HepG2 (cell line): Measurements from ENCODE around the gene TUT1. TPM values are rescaled to one million over a fixed set of nuclear protein-coding genes. Genes with fewer than 3 reads are reported as not detected.

Experiments
- BRD4 ChIP-seq: sonication (generic); formaldehyde crosslinking; IDR thresholded peaks from 2 replicates; pipeline ENCODE4 v1.4.0; 2020; ENCODE audit warnings: missing genetic modification reagents
- ELF1 ChIP-seq: sonication (generic); formaldehyde crosslinking; IDR thresholded peaks from 2 replicates; pipeline ENCODE4 v1.4.0; 2020; ENCODE audit warnings: missing genetic modification reagents
- GABPA ChIP-seq, 2 experiments: IDR thresholded peaks; 2 replicates each; pipeline ENCODE4 v1.6.1; 2011 to 2016; ENCODE audit warnings: low read depth in 2 of 2, low read length in 1 of 2, missing biosample characterization in 1 of 2, missing genetic modification characterization in 1 of 2
- GATAD1 ChIP-seq: IDR thresholded peaks from 2 replicates; pipeline ENCODE4 v1.6.1; 2016; ENCODE audit warnings: missing genetic modification reagents, missing compliant biosample characterization
- GPN1 ChIP-seq: sonication (generic); formaldehyde crosslinking; IDR thresholded peaks from 2 replicates; pipeline ENCODE4 v1.5.1; 2020; ENCODE audit warnings: missing genetic modification reagents, borderline replicate concordance
- ISL2 ChIP-seq: sonication (generic); formaldehyde crosslinking; IDR thresholded peaks from 2 replicates; pipeline ENCODE4 v1.5.0; 2020; ENCODE audit warnings: missing genetic modification reagents
- MIER2 ChIP-seq: IDR thresholded peaks from 2 replicates; pipeline ENCODE4 v1.6.1; 2016; ENCODE audit warnings: missing biosample characterization, missing genetic modification reagents
- NONO ChIP-seq, 2 experiments: fragments of 450-650 bp in 1 of 2; sonication (generic) in 1 of 2; formaldehyde crosslinking in 1 of 2; IDR thresholded peaks in 1 of 2; conservative IDR thresholded peaks in 1 of 2; 2 replicates each; pipeline versions ENCODE4 v1.6.1 to v1.8.0; 2017 to 2022; ENCODE audit warnings: mild to moderate bottlenecking in 1 of 2, missing genetic modification reagents in 1 of 2, moderate library complexity in 1 of 2
- SIX1 ChIP-seq: sonication (generic); formaldehyde crosslinking; IDR thresholded peaks from 2 replicates; pipeline ENCODE4 v1.4.0; 2020; ENCODE audit warnings: missing genetic modification reagents, borderline replicate concordance
- YEATS2 ChIP-seq: sonication (generic); formaldehyde crosslinking; IDR thresholded peaks from 2 replicates; pipeline ENCODE4 v1.4.0; 2020; ENCODE audit warnings: missing genetic modification reagents, borderline replicate concordance
- ZBTB10 ChIP-seq: sonication (generic); formaldehyde crosslinking; IDR thresholded peaks from 2 replicates; pipeline ENCODE4 v1.4.0; 2020; ENCODE audit warnings: missing genetic modification reagents, borderline replicate concordance
- ZBTB40 ChIP-seq, 2 experiments: fragments of 450-650 bp in 1 of 2; sonication (generic) in 1 of 2; formaldehyde crosslinking in 1 of 2; IDR thresholded peaks; 2 replicates each; pipeline versions ENCODE4 v1.6.1 to v1.8.0; 2016 to 2022; ENCODE audit warnings: antibody characterized with exemption in 1 of 2, mild to moderate bottlenecking in 1 of 2, missing genetic modification reagents in 1 of 2
- ZBTB8A ChIP-seq: sonication (generic); formaldehyde crosslinking; IDR thresholded peaks from 2 replicates; pipeline ENCODE4 v1.4.0; 2020; ENCODE audit warnings: mild to moderate bottlenecking, low read depth, missing genetic modification reagents, borderline replicate concordance
- polyA plus RNA-seq, 8 experiments: library from polyadenylated mRNA; depleted of rRNA in 3 of 8; stranded (reverse) in 7 of 8; unstranded in 1 of 8; fragments of >200 nt; fragmentation: Illumina TruSeq in 4 of 8; extraction: Trizol in 4 of 8; gene quantifications; 2 replicates each; pipeline versions ENCODE4 v1.2.1 to v1.2.3, GENCODE V29; 2011 to 2016; ENCODE audit warnings: low read depth in 4 of 8, missing spikeins in 1 of 8, mixed read lengths in 1 of 8; ENCODE audit not compliant: insufficient read depth in 1 of 8
- total RNA-seq, 5 experiments: library from RNA; depleted of rRNA; stranded (reverse); fragments of >200 nt; fragmentation: Illumina TruSeq; extraction: Trizol; gene quantifications; 2 replicates each; pipeline ENCODE4 v1.2.3, GENCODE V29; 2016; ENCODE audit warnings: low read depth in 1 of 5
- TF ChIP-seq, protein P1 (sequence below): sonication (generic); formaldehyde crosslinking; IDR thresholded peaks from 2 replicates; pipeline ENCODE4 v1.4.0; 2020; ENCODE audit warnings: missing genetic modification reagents

TUT1 gene
- total and polyA plus RNA-seq, 2 of the 13 experiments (the other 11 are each of a cell fraction or from before 2014, with no cell fraction given), result 9.7 to 14.3 TPM

DNA sequence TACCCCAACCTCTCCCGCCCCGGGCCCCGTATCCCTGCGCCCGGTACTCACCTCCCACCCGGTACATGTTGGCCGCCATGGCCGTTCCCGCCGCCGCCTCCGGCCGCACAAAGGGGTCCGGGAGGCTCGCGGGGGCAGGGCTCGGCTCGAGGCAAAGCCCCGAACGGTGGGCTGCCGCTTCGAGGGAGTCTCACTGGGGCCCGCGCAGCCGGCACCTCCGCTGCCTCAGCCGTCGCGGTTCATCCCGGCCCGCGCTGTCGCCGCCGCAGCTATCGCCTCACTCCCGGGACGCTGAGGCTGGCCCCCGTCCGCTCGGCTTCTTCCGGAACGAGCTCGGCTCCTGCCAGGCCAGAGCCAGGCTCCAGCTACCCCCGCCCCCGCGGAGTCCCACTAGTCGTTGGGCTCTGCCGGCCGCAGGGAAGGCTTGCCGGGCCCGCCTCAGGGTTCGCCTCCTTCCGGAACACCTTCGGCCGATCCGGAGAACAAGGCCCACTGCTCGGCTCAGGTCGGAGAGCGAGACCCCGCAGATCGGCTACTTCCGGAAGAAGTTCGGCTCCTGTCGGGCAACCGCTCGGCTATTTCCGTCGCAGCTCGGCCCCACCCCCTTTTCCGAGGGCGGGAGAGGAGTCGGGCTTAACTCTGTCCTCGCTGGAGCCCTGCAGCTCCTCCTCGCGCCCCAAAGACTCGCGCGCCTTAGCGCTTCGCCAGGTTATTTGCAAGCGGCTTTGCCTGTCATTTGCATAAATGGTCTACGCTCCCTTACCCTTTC lies 10.2 kb upstream of the TUT1 start, which contains the start of gene MTA2 (continued):
- TF ChIP-seq ZBTB40 (IDR thresholded peaks at IDR 0.05), result no peak
- TF ChIP-seq ZBTB40 (CRISPR knock-in tag; IDR thresholded peaks at IDR 0.05), result peak; percentile 57
- TF ChIP-seq, protein P1, sequence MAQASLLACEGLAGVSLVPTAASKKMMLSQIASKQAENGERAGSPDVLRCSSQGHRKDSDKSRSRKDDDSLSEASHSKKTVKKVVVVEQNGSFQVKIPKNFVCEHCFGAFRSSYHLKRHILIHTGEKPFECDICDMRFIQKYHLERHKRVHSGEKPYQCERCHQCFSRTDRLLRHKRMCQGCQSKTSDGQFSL (CRISPR knock-in tag), result no peak
- peak; percentile 31; the same call in 1 of the 2 replicates for TF ChIP-seq ISL2 (CRISPR knock-in tag)
- TF ChIP-seq ELF1, result peak; percentile 81
- no peak for TF ChIP-seq GPN1
- TF ChIP-seq NONO (IDR thresholded peaks at IDR 0.05), result no peak
- TF ChIP-seq NONO (CRISPR knock-in tag; conservative IDR thresholded peaks at IDR 0.05), result peak; percentile 90
- TF ChIP-seq ZBTB8A (CRISPR knock-in tag), result 0 out of 2 replicates have a peak, but pooled peaks have one; percentile 37
- TF ChIP-seq BRD4 (CRISPR knock-in tag), result peak; percentile 56; the same call in 1 of the 2 replicates
- no peak for TF ChIP-seq SIX1 (CRISPR knock-in tag)
- TF ChIP-seq YEATS2 (CRISPR knock-in tag), result peak; percentile 91; the same call in 1 of the 2 replicates
- TF ChIP-seq GATAD1 (CRISPR knock-in tag), result peak; percentile 60
- TF ChIP-seq MIER2 (CRISPR knock-in tag), result no peak
- TF ChIP-seq ZBTB10 (CRISPR knock-in tag), result 0 out of 2 replicates have a peak, but pooled peaks have one; percentile 34
- TF ChIP-seq GABPA (IDR thresholded peaks at IDR 0.05; ENCODE audit: low read depth, low read length), result peak; percentile 42; the same call in 1 of the 2 replicates
- TF ChIP-seq GABPA (CRISPR knock-in tag; IDR thresholded peaks at IDR 0.05; ENCODE audit: low read depth), result peak; percentile 82
